B cell (primary cell): Measurements from ENCODE around the gene RANBP3. TPM values are rescaled to one million over a fixed set of nuclear protein-coding genes. Genes with fewer than 3 reads are reported as not detected.

Experiments used
- ATAC-seq: fragments of 200-7000 bp; cut with Tn5 transposase; one replicate; pipeline ENCODE4 v1.10.0; 2021; ENCODE audit warnings: low read depth, mild to moderate bottlenecking, moderate number of reproducible peaks, moderate library complexity
- CTCF ChIA-PET: fragments of 350-600 bp; sonication (Branson Sonifier 250); formaldehyde crosslinking; loops from one replicate; lab custom pipeline; 2021; ENCODE audit warnings: antibody characterized with exemption, inconsistent platforms; lab: Charles Lee
- POLR2A ChIA-PET: fragments of 350-600 bp; sonication (Branson Sonifier 250); formaldehyde crosslinking; loops from one replicate; lab custom pipeline; 2021; ENCODE audit warnings: antibody characterized with exemption; lab: Charles Lee
- DNase-seq: peaks from one replicate; pipeline ENCODE4 v3.0.0; 2013
- H2AFZ ChIP-seq: 2 replicates; pipeline ENCODE4 v1.6.1; 2012; ENCODE audit warnings: mild to moderate bottlenecking, low read depth, low read length; ENCODE audit not compliant: insufficient read depth, poor library complexity, severe bottlenecking
- H3K27ac ChIP-seq, 2 donors: 1 replicate in 1 of 2; 2 replicates in 1 of 2; pipeline ENCODE4 v1.5.1; 2012 to 2013; ENCODE audit warnings: low read length in 2 of 2, mild to moderate bottlenecking in 2 of 2, moderate library complexity in 1 of 2
- H3K27me3 ChIP-seq, 4 experiments: fragments of 200-600 bp in 1 of 4; sonication (generic) in 1 of 4; replicated peaks in 1 of 4; 1 replicate in 2 of 4; 2 replicates in 2 of 4; pipeline versions ENCODE4 v1.6.1 to v1.7.0; 2013 to 2016; ENCODE audit warnings: low read length in 3 of 4, mild to moderate bottlenecking in 2 of 4, mixed read lengths in 1 of 4, moderate library complexity in 1 of 4; ENCODE audit not compliant: insufficient read depth in 4 of 4, control insufficient read depth in 3 of 4; ENCODE audit errors: control extremely low read depth in 1 of 4
- H3K36me3 ChIP-seq, 2 experiments: replicated peaks in 1 of 2; 1 replicate in 1 of 2; 2 replicates in 1 of 2; pipeline versions ENCODE4 v1.6.1 to v1.7.1; 2013; ENCODE audit warnings: low read length in 1 of 2; ENCODE audit not compliant: insufficient read depth in 2 of 2, control insufficient read depth in 1 of 2; ENCODE audit errors: control extremely low read depth in 1 of 2, extremely low read depth in 1 of 2
- H3K4me1 ChIP-seq, 2 donors: fragments of 200-600 bp in 1 of 2; sonication (generic) in 1 of 2; 1 replicate in 1 of 2; 2 replicates in 1 of 2; pipeline versions ENCODE4 v1.5.1 to v1.6.1; 2013 to 2017; ENCODE audit warnings: low read length in 2 of 2; ENCODE audit not compliant: control insufficient read depth in 2 of 2, insufficient read depth in 2 of 2
- H3K4me2 ChIP-seq: replicated peaks from 2 replicates; pipeline ENCODE3; 2012; ENCODE audit warnings: mild to moderate bottlenecking, low read depth, low read length; ENCODE audit not compliant: poor library complexity, severe bottlenecking
- H3K4me3 ChIP-seq, 5 experiments: fragments of 200-600 bp in 1 of 5; sonication (generic) in 1 of 5; 1 replicate in 3 of 5; 2 replicates in 2 of 5; pipeline versions ENCODE4 v1.5.1 to v1.7.0; 2011 to 2016; ENCODE audit warnings: low read length in 4 of 5, mild to moderate bottlenecking in 4 of 5, low read depth in 2 of 5, control low read depth in 1 of 5, moderate library complexity in 1 of 5; ENCODE audit not compliant: insufficient read depth in 1 of 5; ENCODE audit errors: control extremely low read depth in 1 of 5, extremely low read depth in 1 of 5
- H3K79me2 ChIP-seq: fragments of 200-600 bp; sonication (generic); one replicate; pipeline ENCODE4 v1.6.0; 2016; ENCODE audit warnings: low read length; ENCODE audit not compliant: control insufficient read depth, insufficient read depth
- H3K9ac ChIP-seq: fragments of 200-600 bp; sonication (generic); 2 replicates; pipeline ENCODE4 v1.6.1; 2017; ENCODE audit warnings: mild to moderate bottlenecking, low read length, moderate library complexity
- H3K9me3 ChIP-seq, 3 donors: one replicate each; pipeline versions ENCODE4 v1.6.1 to v1.7.1; 2013; ENCODE audit warnings: low read length in 2 of 3; ENCODE audit not compliant: control insufficient read depth in 2 of 3, insufficient read depth in 1 of 3; ENCODE audit errors: control extremely low read depth in 1 of 3
- H4K20me1 ChIP-seq: 2 replicates; pipeline ENCODE4 v1.6.0; 2012; ENCODE audit warnings: mild to moderate bottlenecking, low read length; ENCODE audit not compliant: insufficient read depth, control insufficient read depth, poor library complexity, severe bottlenecking
- H3K27ac Mint-ChIP-seq: one replicate; pipeline ENCODE4 v1.8.0; 2021; ENCODE audit warnings: mixed read lengths
- H3K27me3 Mint-ChIP-seq: one replicate; pipeline ENCODE4 v1.8.0; 2021; ENCODE audit warnings: mixed read lengths
- H3K4me1 Mint-ChIP-seq: one replicate; pipeline ENCODE4 v1.8.0; 2021; ENCODE audit warnings: mixed read lengths
- H3K4me3 Mint-ChIP-seq: one replicate; pipeline ENCODE4 v1.8.0; 2021; ENCODE audit warnings: mixed read lengths
- H3K9me3 Mint-ChIP-seq: one replicate; pipeline ENCODE4 v1.8.0; 2022; ENCODE audit warnings: mixed read lengths; ENCODE audit not compliant: insufficient read depth
- EZH2 ChIP-seq: IDR thresholded peaks from 2 replicates; pipeline ENCODE4 v1.6.1; 2012; ENCODE audit warnings: borderline replicate concordance, low read depth, mild to moderate bottlenecking, moderate library complexity, low read length; ENCODE audit not compliant: insufficient read depth, poor library complexity, severe bottlenecking
- WGBS: methylation state at CpG from one replicate; pipeline ENCODE4 v1.1.5; 2013; ENCODE audit warnings: missing lambda C conversion rate; ENCODE audit not compliant: insufficient coverage; 5-methylcytosine and 5-hydroxymethylcytosine counted together
- intact Hi-C: fragments of 100-400 bp; cut with micrococcal nuclease; formaldehyde crosslinking; loops from one replicate; pipeline ENCODE4 v1.10.0; 2022
- polyA plus RNA-seq: library from polyadenylated mRNA; depleted of rRNA; stranded (reverse); fragments of >200 nt; gene quantifications from 2 replicates; pipeline ENCODE4 v1.2.3, GENCODE V29; 2012
- total RNA-seq, 2 donors: library from RNA; stranded (reverse); fragments of 120-200 nt in 1 of 2; gene quantifications; 1 replicate in 1 of 2; 2 replicates in 1 of 2; pipeline versions ENCODE4 v1.2.3 to v1.2.4, GENCODE V29; 2013 to 2022
- TF ChIP-seq, protein P1 (sequence below): fragments of 200-600 bp; IDR thresholded peaks from one replicate; pipeline ENCODE4 v1.8.0; 2022; ENCODE audit warnings: antibody characterized with exemption, mild to moderate bottlenecking

The RANBP3 gene
- total and polyA plus RNA-seq, 2 donors (not counting 1 experiment from before 2014, with no cell fraction given), result 86.7 to 91.7 TPM

DNA sequence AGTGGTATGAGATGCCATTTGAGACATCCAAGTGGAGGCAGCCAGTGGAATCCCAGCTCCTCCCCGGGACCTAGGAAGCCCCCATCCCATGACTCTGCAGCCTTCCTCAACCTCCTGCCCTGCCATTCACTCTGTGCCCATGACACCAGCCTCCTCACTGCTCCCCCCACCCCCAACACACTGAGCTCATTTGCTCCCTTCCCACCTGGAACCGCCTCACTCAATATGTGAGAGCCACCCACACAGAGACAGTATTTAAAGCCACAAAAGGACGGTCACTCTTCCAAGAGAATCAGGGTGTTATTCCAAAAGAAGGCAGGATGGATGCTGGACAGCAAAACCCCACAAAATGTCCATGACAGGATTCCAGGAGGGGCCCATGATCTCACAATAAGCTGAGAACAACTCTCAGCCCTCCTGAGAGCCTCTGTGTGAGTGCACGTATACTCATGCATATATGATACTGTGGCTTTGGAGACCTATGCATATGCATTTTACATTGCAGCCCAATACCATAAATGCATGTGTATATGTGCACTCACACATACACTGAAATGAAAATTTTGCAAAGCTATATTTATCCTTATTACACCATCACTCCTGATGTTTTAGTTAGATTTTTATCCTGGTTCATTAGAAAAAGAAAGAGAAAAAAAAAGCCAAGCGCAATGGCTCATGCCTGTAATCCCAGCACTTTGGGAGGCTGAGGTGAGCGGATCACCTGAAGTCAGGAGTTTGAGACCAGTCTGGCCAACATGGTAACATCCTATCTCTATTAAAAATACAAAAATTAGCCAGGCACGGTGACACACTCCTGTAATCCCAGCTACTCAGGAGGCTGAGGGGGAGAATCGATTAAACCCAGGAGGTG is 10.8 kb upstream of the RANBP3 start:
- Histone ChIP-seq H3K4me1 (peaks cover 0 to 26% of the 10 kb centered on the region in 2 donors), H3K27me3 (no peaks in the 10 kb centered on the region), H4K20me1 (no peaks in the 10 kb centered on the region), H3K79me2 (no peaks in the 10 kb centered on the region), H3K9me3 (peaks cover 0 to 9% (median 0%) of the 10 kb centered on the region in 3 donors), H3K4me2 (no peak overlapping the region), H3K4me3 (no peak overlapping the region), H3K27ac (no peak overlapping the region), H3K9ac (no peak overlapping the region), H3K36me3 (no peaks in the 10 kb centered on the region), H2AFZ (no peak overlapping the region)
- ChIA-PET POLR2A (interaction anchor here (0.6 to 1.5 kb wide), 2 partner anchors 11 to 1250 kb away, joined by 3 read pairs; partner anchors contain the start of gene RANBP3), CTCF (interaction anchor here (0.5 to 8.7 kb wide), 13 partner anchors 9 to 1435 kb away, joined by 3 to 51 read pairs (median 5); partner anchors contain the start of gene RANBP3)
- no peaks in the 10 kb centered on the region for H3K9me3 Mint-ChIP-seq
- H3K27ac Mint-ChIP-seq, result no peak overlapping the region
- peak overlapping the region; percentile 34 for H3K4me3 Mint-ChIP-seq
- no peak for ATAC-seq
- 86% methylated on average over 4 of the region's 8 CpGs for WGBS
- no peak for TF ChIP-seq EZH2
- TF ChIP-seq, protein P1, sequence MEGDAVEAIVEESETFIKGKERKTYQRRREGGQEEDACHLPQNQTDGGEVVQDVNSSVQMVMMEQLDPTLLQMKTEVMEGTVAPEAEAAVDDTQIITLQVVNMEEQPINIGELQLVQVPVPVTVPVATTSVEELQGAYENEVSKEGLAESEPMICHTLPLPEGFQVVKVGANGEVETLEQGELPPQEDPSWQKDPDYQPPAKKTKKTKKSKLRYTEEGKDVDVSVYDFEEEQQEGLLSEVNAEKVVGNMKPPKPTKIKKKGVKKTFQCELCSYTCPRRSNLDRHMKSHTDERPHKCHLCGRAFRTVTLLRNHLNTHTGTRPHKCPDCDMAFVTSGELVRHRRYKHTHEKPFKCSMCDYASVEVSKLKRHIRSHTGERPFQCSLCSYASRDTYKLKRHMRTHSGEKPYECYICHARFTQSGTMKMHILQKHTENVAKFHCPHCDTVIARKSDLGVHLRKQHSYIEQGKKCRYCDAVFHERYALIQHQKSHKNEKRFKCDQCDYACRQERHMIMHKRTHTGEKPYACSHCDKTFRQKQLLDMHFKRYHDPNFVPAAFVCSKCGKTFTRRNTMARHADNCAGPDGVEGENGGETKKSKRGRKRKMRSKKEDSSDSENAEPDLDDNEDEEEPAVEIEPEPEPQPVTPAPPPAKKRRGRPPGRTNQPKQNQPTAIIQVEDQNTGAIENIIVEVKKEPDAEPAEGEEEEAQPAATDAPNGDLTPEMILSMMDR, result no peak
- H3K4me1 Mint-ChIP-seq, result peaks cover 29% of the 10 kb centered on the region
- DNase-seq, result no peak
- intact Hi-C loops, result no loop called here
- no peaks in the 10 kb centered on the region for H3K27me3 Mint-ChIP-seq
